Measurements from ENCODE around the gene IL1R1.
"Not testable (repeated sequence)": the region's sequence is repeated elsewhere in the genome, so short reads cannot be mapped to it uniquely, and the experiment has no call there.

Gene IL1R1

GRCh38 chr2:102112692-102113665 lies 29.6 kb upstream of the IL1R1 start:
- TF ChIP-seq TAF1 (IDR thresholded peaks at IDR 0.05; ENCODE audit: borderline replicate concordance, low read depth, low read length), result no peak
- no peak for TF ChIP-seq POLR2AphosphoS5 (IDR thresholded peaks at IDR 0.05; ENCODE audit: low read depth, low read length)
- no peak for TF ChIP-seq POLR2A (IDR thresholded peaks at IDR 0.05; ENCODE audit: low read depth, low read length)
- no peak for DNase-seq (ENCODE audit: insufficient read length)
- FAIRE-seq, result no peak

- DNase-seq (ENCODE audit: insufficient read length) (no peak), FAIRE-seq (no peak)
- TF ChIP-seq POLR2AphosphoS5 (IDR thresholded peaks at IDR 0.05; ENCODE audit: low read depth, low read length), result no peak
- no peak for TF ChIP-seq POLR2A (IDR thresholded peaks at IDR 0.05; ENCODE audit: low read depth, low read length)
- no peak for TF ChIP-seq TAF1 (IDR thresholded peaks at IDR 0.05; ENCODE audit: borderline replicate concordance, low read depth, low read length)
Measured at GRCh38 chr2:102114290-102114721, 28.2 kb upstream of the IL1R1 start.

DNA sequence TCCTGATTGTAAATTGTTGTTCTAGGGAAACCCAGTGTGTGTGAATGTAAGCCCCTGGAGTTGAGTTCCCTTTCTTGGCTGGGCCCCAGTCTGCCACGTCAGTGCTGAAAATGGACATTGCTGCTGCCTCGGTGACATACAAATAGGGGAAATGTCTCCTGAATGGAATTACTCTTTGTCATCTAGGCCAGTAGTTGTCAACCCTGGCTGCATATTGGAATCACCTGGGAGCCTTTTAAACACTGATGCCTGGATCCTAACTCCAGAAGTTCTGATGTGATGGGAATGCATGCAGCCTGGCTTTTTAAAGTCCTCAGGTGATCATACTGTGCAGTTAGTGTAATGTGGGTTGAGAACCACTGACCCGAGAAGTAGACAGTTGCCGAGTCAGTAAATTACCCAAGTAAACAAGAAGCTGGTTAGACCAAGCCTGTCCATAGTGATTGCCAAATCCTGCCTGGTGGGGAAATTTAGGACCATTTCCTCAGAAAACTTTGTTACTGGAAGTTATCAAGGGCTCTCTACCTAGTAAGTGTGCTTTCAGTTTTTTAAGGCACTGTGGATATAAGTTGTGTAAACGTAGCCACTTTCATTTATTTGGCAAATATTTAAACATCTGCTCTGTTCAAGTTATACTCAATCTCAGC lies 27.6 kb upstream of the IL1R1 start:
- TF ChIP-seq TAF1 (IDR thresholded peaks at IDR 0.05; ENCODE audit: borderline replicate concordance, low read depth, low read length) (no peak), POLR2AphosphoS5 (IDR thresholded peaks at IDR 0.05; ENCODE audit: low read depth, low read length) (no peak), POLR2A (IDR thresholded peaks at IDR 0.05; ENCODE audit: low read depth, low read length) (no peak)
- DNase-seq (ENCODE audit: insufficient read length), result no peak
- FAIRE-seq, result no peak

DNA sequence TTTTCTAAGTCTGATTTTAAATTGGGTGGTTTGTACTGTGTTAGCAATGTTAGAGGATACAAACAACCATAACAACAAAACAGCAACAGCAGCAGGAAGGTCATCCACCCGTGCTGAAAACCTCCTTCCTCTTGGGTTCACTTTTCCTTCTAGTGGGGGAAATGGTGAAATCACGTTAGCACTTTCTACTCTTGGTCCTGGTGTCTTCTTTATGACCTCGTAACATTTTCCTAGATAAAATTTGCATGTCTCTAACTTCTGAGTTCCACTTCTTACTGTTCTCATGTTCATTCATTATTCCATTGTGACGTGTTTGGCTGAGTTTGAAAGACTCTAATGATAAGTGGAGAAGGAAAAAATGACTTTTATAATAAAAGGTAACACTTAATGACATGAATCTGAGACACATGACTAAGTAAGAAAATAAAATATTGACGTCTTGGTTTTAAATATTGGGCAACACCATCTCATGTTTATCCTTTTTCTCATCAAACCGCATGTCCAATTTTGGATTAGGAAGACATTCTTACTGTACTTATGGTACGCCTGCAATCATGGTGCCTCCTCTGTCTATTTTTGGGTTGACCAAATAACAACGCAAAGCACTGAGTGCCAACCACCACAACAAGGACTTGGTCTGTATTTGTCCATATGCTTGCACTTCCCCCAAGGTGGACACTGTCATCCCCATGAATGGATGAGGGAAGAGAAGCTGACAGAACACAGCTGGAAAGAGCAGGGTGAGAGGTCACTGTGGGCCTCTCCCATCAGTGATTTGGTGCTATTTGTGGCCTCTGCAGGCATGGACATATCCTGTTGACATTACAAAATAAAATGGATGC lies 25.7 kb upstream of the IL1R1 start:
- no peak for TF ChIP-seq TAF1 (IDR thresholded peaks at IDR 0.05; ENCODE audit: borderline replicate concordance, low read depth, low read length)
- DNase-seq (ENCODE audit: insufficient read length) (no peak), FAIRE-seq (no peak)

DNA sequence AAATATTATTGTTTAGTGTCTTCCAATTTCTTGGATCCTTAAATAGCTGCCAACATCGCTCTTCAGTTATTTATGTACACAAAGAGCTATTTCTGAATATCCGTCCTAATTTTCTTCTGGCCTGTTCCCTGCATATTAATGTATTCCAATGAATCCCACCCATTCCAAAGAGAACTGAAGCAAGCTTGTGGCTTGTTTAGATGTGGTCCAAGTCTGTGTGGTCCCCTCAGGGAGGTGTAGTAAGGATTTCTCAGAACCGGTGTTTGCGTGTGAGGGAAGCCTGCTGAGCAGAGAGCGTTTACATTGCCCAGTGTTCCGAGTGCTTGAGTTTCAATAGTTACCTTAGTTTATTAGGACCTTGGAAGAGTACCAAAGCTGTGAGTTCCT lies 25.1 kb upstream of the IL1R1 start:
- DNase-seq (ENCODE audit: insufficient read length) (no peak), FAIRE-seq (no peak)
- TF ChIP-seq TAF1 (IDR thresholded peaks at IDR 0.05; ENCODE audit: borderline replicate concordance, low read depth, low read length) (no peak), POLR2AphosphoS5 (IDR thresholded peaks at IDR 0.05; ENCODE audit: low read depth, low read length) (no peak), POLR2A (IDR thresholded peaks at IDR 0.05; ENCODE audit: low read depth, low read length) (no peak)

GRCh38 chr2:102119255-102119654 lies 23.3 kb upstream of the IL1R1 start:
- FAIRE-seq (no peak), DNase-seq (ENCODE audit: insufficient read length) (no peak)
- no peak for TF ChIP-seq POLR2A (IDR thresholded peaks at IDR 0.05; ENCODE audit: low read depth, low read length)
- TF ChIP-seq POLR2AphosphoS5 (IDR thresholded peaks at IDR 0.05; ENCODE audit: low read depth, low read length), result no peak
- no peak for TF ChIP-seq TAF1 (IDR thresholded peaks at IDR 0.05; ENCODE audit: borderline replicate concordance, low read depth, low read length)

- DNase-seq (ENCODE audit: insufficient read length) (no peak), FAIRE-seq (no peak)
- TF ChIP-seq POLR2AphosphoS5 (IDR thresholded peaks at IDR 0.05; ENCODE audit: low read depth, low read length), result no peak
- no peak for TF ChIP-seq POLR2A (IDR thresholded peaks at IDR 0.05; ENCODE audit: low read depth, low read length)
- no peak for TF ChIP-seq TAF1 (IDR thresholded peaks at IDR 0.05; ENCODE audit: borderline replicate concordance, low read depth, low read length)
Measured at GRCh38 chr2:102120261-102120660, 22.3 kb upstream of the IL1R1 start.

DNA sequence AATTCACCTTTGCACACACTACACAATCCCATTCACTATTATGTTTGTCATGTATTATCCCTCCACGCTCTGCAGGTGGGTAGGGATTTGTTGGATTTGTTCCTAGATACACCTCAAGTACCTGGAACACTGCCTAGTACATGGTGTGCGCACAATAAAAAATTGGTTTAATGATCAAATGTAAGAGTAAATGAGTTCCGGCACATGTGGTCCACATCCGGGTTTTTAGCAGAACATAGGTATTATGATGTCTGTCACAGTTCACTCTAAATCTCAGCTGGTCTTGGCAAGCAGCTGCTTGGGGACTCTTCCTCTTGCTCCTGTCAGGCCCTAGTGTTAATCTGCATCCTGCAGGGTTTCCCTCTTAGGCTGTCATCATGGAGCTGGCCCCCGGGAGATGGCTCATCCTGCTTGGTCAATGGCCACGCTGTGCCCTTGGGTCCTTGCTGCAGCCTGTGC lies 21.8 kb upstream of the IL1R1 start:
- FAIRE-seq (no peak), DNase-seq (ENCODE audit: insufficient read length) (no peak)
- TF ChIP-seq TAF1 (IDR thresholded peaks at IDR 0.05; ENCODE audit: borderline replicate concordance, low read depth, low read length), result no peak
- no peak for TF ChIP-seq POLR2AphosphoS5 (IDR thresholded peaks at IDR 0.05; ENCODE audit: low read depth, low read length)
- TF ChIP-seq POLR2A (IDR thresholded peaks at IDR 0.05; ENCODE audit: low read depth, low read length), result no peak

DNA sequence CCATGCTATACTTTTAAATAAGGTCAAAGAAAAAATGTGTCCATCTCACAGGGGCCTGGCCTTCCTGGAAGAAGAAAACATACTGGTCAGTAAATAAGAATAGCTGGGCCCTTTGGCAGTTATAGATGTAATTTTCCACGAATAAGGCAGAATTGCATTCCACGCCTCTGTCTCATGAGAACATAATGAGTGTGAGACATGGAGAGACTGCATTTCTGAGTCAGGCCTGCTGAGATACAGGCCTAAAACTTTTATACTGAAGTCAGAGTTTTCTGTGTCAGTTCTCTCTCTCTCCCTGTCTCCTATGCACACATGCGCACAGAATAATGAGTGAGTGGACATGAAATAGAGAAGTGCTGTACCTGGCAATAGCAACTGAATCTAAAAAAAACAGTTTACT lies 20.4 kb upstream of the IL1R1 start:
- FAIRE-seq, result no peak
- DNase-seq (ENCODE audit: insufficient read length), result no peak
- TF ChIP-seq POLR2A (IDR thresholded peaks at IDR 0.05; ENCODE audit: low read depth, low read length) (no peak), TAF1 (IDR thresholded peaks at IDR 0.05; ENCODE audit: borderline replicate concordance, low read depth, low read length) (no peak), POLR2AphosphoS5 (IDR thresholded peaks at IDR 0.05; ENCODE audit: low read depth, low read length) (no peak)

DNA sequence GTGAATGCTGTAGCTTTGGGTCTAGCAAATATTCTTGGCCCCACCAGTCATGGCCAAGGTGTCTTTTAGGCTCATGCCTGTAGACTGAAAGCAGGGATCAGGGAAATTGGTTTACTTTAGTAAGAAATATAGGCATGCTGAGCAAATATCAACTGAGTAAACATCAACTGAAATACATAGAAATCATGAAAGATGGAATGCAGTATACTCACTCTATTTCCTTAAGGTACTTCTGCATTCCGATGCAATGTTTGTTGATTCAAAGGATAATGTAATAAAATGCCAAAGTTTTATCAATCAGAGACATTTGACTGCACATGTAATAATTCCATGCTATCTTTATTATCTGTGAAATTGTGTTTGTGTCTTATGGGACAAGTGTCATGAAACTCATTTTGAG lies 19.6 kb upstream of the IL1R1 start:
- no peak for TF ChIP-seq POLR2AphosphoS5 (IDR thresholded peaks at IDR 0.05; ENCODE audit: low read depth, low read length)
- TF ChIP-seq TAF1 (IDR thresholded peaks at IDR 0.05; ENCODE audit: borderline replicate concordance, low read depth, low read length), result no peak
- TF ChIP-seq POLR2A (IDR thresholded peaks at IDR 0.05; ENCODE audit: low read depth, low read length), result no peak
- no peak for FAIRE-seq
- no peak for DNase-seq (ENCODE audit: insufficient read length)

DNA sequence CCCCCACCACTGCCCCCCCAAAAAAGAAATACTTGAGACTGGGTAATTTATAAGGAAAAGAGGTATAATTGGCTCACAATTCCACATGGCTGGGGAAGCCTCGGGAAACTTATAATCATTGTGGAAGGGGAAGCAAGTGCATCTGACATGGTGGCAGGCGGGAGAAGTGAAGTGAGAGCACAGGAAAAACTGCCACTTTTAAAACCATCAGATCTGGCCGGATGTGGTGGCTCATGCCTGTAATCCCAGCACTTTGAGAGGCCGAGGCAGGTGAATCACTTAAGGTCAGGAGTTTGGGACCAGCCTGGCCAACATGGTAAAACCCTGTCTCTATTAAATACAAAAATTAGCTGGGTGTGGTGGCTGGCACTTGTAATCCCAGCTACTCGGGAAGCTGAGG lies 18.1 kb upstream of the IL1R1 start:
- not testable (repeated sequence) for FAIRE-seq

More for the DNA sequence above, 18.1 kb upstream of the IL1R1 start:
- not testable (repeated sequence) for DNase-seq (ENCODE audit: insufficient read length)
